HCT116 (cell line): ENCODE data around the gene UFD1.

Experiments used
- CTCF ChIP-seq, 3 experiments: fragments of 200-600 bp in 1 of 3; sonication (generic) in 1 of 3; IDR thresholded peaks in 2 of 3; conservative IDR thresholded peaks in 1 of 3; 2 replicates each; pipeline ENCODE4 v1.5.1; 2012 to 2017; ENCODE audit warnings: low read depth in 2 of 3, low read length in 2 of 3, antibody characterized with exemption in 1 of 3, borderline replicate concordance in 1 of 3, control low read depth in 1 of 3, mild to moderate bottlenecking in 1 of 3, mixed read lengths in 1 of 3, mixed run types in 1 of 3, moderate library complexity in 1 of 3; ENCODE audit not compliant: insufficient read depth in 1 of 3
- EZH2 ChIP-seq: fragments of 200-600 bp; sonication (generic); IDR thresholded peaks from 2 replicates; pipeline ENCODE4 v1.6.1; 2017; ENCODE audit warnings: antibody characterized with exemption, mixed run types
- POLR2A ChIP-seq: IDR thresholded peaks from 2 replicates; pipeline ENCODE4 v1.7.0; 2011; ENCODE audit warnings: borderline replicate concordance; ENCODE audit not compliant: insufficient read depth, insufficient read length; ENCODE audit errors: extremely low read depth
- POLR2AphosphoS5 ChIP-seq: IDR thresholded peaks from 2 replicates; pipeline ENCODE4 v1.6.1; 2011; ENCODE audit warnings: mild to moderate bottlenecking, low read depth, low read length, moderate library complexity
- RAD21 ChIP-seq: IDR thresholded peaks from 2 replicates; pipeline ENCODE4 v1.6.1; 2012; ENCODE audit warnings: low read depth, mild to moderate bottlenecking
- SIN3A ChIP-seq: IDR thresholded peaks from 2 replicates; pipeline ENCODE4 v1.6.1; 2012; ENCODE audit warnings: low read depth
- SP1 ChIP-seq: IDR thresholded peaks from 2 replicates; pipeline ENCODE4 v1.6.1; 2012; ENCODE audit warnings: low read depth
- YY1 ChIP-seq: IDR thresholded peaks from 2 replicates; pipeline ENCODE4 v1.6.1; 2011; ENCODE audit warnings: low read length, low read depth, moderate library complexity, mild to moderate bottlenecking; ENCODE audit not compliant: insufficient replicate concordance; ENCODE audit errors: extremely low read depth
- ZBTB33 ChIP-seq: IDR thresholded peaks from 2 replicates; pipeline ENCODE4 v1.6.1; 2011; ENCODE audit warnings: mild to moderate bottlenecking, low read length, moderate library complexity; ENCODE audit not compliant: insufficient replicate concordance; ENCODE audit errors: extremely low read depth

GRCh38 chr22:19477321-19478044 is 1.5 kb downstream of the UFD1 start:
- TF ChIP-seq SIN3A (no peak), CTCF (IDR thresholded peaks at IDR 0.05 in 2 of 3, conservative IDR thresholded peaks at IDR 0.05 in 1 of 3; ENCODE audit: borderline replicate concordance in 1 of 3, insufficient read depth in 1 of 3, low read depth in 2 of 3, low read length in 2 of 3) (0 out of 6 replicates have a peak, but pooled peaks of 1 of the 3 experiments have one; percentile 15), POLR2A (no peak), SP1 (no peak), YY1 (no peak), EZH2 (no peak), POLR2AphosphoS5 (no peak), ZBTB33 (no peak), RAD21 (no peak)
